H1 (cell line): ENCODE measurements around the gene PCNX3. TPM values are rescaled to one million over a fixed set of nuclear protein-coding genes. Genes with fewer than 3 reads are reported as not detected.

Experiments
- NRF1 ChIP-seq: IDR thresholded peaks from 2 replicates; pipeline ENCODE4 v1.6.1; 2011; ENCODE audit warnings: mild to moderate bottlenecking, low read depth, low read length, improper control_type of control experiment
- SIRT6 ChIP-seq: IDR thresholded peaks from one replicate; pipeline ENCODE4 v1.7.1; 2012; ENCODE audit warnings: low read length, inconsistent platforms
- polyA plus RNA-seq, 7 experiments: library from polyadenylated mRNA; depleted of rRNA in 3 of 7; stranded (reverse) in 5 of 7; unstranded in 2 of 7; fragments of >200 nt in 5 of 7; fragments of 200-250 nt in 2 of 7; gene quantifications; 1 replicate in 5 of 7; 2 replicates in 1 of 7; 4 replicates in 1 of 7; pipeline versions ENCODE4 v1.2.1 to v1.2.3, GENCODE V29; 2011 to 2013; ENCODE audit warnings: missing spikeins in 2 of 7, mixed read lengths in 2 of 7
- total RNA-seq: library from RNA; stranded (reverse); fragmentation: NEBNext Ultra II Directional; extraction: Animal tissue kit (Norgen Biotek cat#: 25700); gene quantifications from 2 replicates; pipeline ENCODE4 v1.2.1, GENCODE V29; 2021
- TF ChIP-seq, protein P1 (sequence below), 3 experiments: IDR thresholded peaks; 1 replicate in 2 of 3; 2 replicates in 1 of 3; pipeline versions ENCODE4 v1.5.1 to v1.6.1; 2011; ENCODE audit warnings: low read length in 3 of 3, mild to moderate bottlenecking in 3 of 3, inconsistent platforms in 2 of 3, low read depth in 1 of 3, moderate library complexity in 1 of 3; ENCODE audit not compliant: insufficient read depth in 1 of 3; ENCODE audit errors: control extremely low read depth in 1 of 3
- TF ChIP-seq, protein P2 (sequence below): IDR thresholded peaks from 2 replicates; pipeline ENCODE4 v1.6.1; 2011; ENCODE audit warnings: low read length, improper control_type of control experiment

Gene PCNX3
- total and polyA plus RNA-seq, 2 of the 8 experiments (the other 6 are each of a cell fraction or from before 2014, with no cell fraction given), result 27.2 to 38.8 TPM

DNA sequence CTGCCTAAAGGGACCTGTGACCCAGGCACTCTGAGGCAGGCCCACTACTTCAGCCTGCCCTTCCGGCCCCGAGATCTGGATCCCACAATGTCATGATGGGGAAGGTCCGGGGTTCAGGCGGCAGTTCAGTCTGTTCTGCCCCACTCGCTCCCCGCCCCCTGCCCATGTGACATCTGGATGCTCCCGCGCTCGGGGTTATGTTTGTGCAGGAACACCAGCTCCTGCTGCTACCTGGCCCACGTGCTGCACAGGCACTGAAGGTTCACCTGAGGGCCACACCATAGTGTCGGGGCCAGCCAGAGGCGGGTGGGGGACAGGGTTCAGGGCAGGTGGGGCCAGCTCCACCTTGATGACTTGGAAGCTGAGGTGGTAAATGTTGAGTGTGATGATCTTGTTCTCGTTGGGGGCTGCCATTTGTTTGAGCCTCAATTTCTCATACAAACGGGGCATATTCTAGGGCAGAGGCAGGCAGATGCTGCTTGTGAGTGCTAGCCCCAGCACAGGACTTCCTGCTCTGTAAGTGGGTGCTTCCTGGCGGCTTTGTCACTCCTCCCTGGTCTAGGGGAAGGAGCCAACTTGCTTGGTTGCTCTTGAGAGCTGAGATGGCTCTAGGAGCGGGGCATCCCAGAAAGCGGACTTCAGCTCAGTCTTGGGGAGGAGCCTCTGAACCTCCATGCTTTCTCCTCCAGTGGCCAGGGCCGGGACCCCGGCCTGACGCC, 18.0 kb downstream of the PCNX3 start (continued):
- TF ChIP-seq, protein P1, sequence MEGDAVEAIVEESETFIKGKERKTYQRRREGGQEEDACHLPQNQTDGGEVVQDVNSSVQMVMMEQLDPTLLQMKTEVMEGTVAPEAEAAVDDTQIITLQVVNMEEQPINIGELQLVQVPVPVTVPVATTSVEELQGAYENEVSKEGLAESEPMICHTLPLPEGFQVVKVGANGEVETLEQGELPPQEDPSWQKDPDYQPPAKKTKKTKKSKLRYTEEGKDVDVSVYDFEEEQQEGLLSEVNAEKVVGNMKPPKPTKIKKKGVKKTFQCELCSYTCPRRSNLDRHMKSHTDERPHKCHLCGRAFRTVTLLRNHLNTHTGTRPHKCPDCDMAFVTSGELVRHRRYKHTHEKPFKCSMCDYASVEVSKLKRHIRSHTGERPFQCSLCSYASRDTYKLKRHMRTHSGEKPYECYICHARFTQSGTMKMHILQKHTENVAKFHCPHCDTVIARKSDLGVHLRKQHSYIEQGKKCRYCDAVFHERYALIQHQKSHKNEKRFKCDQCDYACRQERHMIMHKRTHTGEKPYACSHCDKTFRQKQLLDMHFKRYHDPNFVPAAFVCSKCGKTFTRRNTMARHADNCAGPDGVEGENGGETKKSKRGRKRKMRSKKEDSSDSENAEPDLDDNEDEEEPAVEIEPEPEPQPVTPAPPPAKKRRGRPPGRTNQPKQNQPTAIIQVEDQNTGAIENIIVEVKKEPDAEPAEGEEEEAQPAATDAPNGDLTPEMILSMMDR (IDR thresholded peaks at IDR 0.05; ENCODE audit: control extremely low read depth in 1 of 3, insufficient read depth in 1 of 3, low read depth in 1 of 3, low read length in 3 of 3), result no peak
- TF ChIP-seq NRF1 (no peak), SIRT6 (no peak)
- TF ChIP-seq, protein P2, sequence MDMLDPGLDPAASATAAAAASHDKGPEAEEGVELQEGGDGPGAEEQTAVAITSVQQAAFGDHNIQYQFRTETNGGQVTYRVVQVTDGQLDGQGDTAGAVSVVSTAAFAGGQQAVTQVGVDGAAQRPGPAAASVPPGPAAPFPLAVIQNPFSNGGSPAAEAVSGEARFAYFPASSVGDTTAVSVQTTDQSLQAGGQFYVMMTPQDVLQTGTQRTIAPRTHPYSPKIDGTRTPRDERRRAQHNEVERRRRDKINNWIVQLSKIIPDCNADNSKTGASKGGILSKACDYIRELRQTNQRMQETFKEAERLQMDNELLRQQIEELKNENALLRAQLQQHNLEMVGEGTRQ, result no peak
- TF ChIP-seq, all 59 proteins: peak for 0
